CD14-positive monocyte (primary cell): Measurements from ENCODE around the gene NTM. TPM values are rescaled to one million over a fixed set of nuclear protein-coding genes. Genes with fewer than 3 reads are reported as not detected.

Experiments
- DNase-seq, 3 donors: peaks; one replicate each; pipeline ENCODE4 v3.0.0-alpha.2; 2011 to 2022
- H2AFZ ChIP-seq: 2 replicates; pipeline ENCODE4 v1.6.0; 2012; ENCODE audit warnings: mild to moderate bottlenecking, low read depth, low read length, inconsistent platforms; ENCODE audit not compliant: insufficient read depth, poor library complexity, severe bottlenecking
- H3K27ac ChIP-seq, 2 donors: 1 replicate in 1 of 2; 2 replicates in 1 of 2; pipeline ENCODE4 v1.5.1; 2012 to 2013; ENCODE audit warnings: low read length in 2 of 2, control low read depth in 1 of 2, inconsistent platforms in 1 of 2, low read depth in 1 of 2, mild to moderate bottlenecking in 1 of 2
- H3K27me3 ChIP-seq, 2 donors: one replicate each; pipeline versions ENCODE4 v1.6.0 to v1.6.1; 2011 to 2013; ENCODE audit warnings: low read length in 2 of 2; ENCODE audit not compliant: control insufficient read depth in 2 of 2, insufficient read depth in 2 of 2
- H3K36me3 ChIP-seq, 2 donors: replicated peaks in 1 of 2; 1 replicate in 1 of 2; 2 replicates in 1 of 2; pipeline versions ENCODE4 v1.5.1 to v1.6.1; 2012 to 2013; ENCODE audit warnings: low read length in 2 of 2, control low read depth in 1 of 2, inconsistent platforms in 1 of 2, mild to moderate bottlenecking in 1 of 2; ENCODE audit not compliant: insufficient read depth in 2 of 2, control insufficient read depth in 1 of 2
- H3K4me1 ChIP-seq, 2 donors: 1 replicate in 1 of 2; 2 replicates in 1 of 2; pipeline versions ENCODE4 v1.5.1 to v1.6.1; 2012 to 2013; ENCODE audit warnings: low read length in 2 of 2, control low read depth in 1 of 2, inconsistent platforms in 1 of 2, mild to moderate bottlenecking in 1 of 2, moderate library complexity in 1 of 2; ENCODE audit not compliant: insufficient read depth in 2 of 2, control insufficient read depth in 1 of 2
- H3K4me2 ChIP-seq: replicated peaks from 2 replicates; pipeline ENCODE3; 2012; ENCODE audit warnings: low read length, moderate library complexity, mild to moderate bottlenecking; ENCODE audit not compliant: poor library complexity, severe bottlenecking; ENCODE audit errors: extremely low read depth
- H3K4me3 ChIP-seq, 3 experiments: fragments of 200-600 bp in 1 of 3; sonication (generic) in 1 of 3; replicated peaks in 1 of 3; 1 replicate in 2 of 3; 2 replicates in 1 of 3; pipeline ENCODE4 v1.5.1; 2011 to 2013; ENCODE audit warnings: low read length in 3 of 3, mild to moderate bottlenecking in 3 of 3, control low read depth in 2 of 3, low read depth in 2 of 3, inconsistent platforms in 1 of 3, moderate library complexity in 1 of 3
- H3K79me2 ChIP-seq: 2 replicates; pipeline ENCODE4 v1.6.0; 2012; ENCODE audit warnings: mild to moderate bottlenecking, control low read depth, inconsistent platforms, low read length, moderate library complexity; ENCODE audit not compliant: insufficient read depth
- H3K9ac ChIP-seq: 2 replicates; pipeline ENCODE4 v1.6.0; 2017; ENCODE audit warnings: low read length, mild to moderate bottlenecking; ENCODE audit not compliant: insufficient read depth, poor library complexity, severe bottlenecking
- H3K9me3 ChIP-seq, 2 donors: replicated peaks in 1 of 2; 1 replicate in 1 of 2; 2 replicates in 1 of 2; pipeline versions ENCODE4 v1.5.1 to v1.6.1; 2012 to 2013; ENCODE audit warnings: low read length in 2 of 2, control low read depth in 1 of 2; ENCODE audit not compliant: control insufficient read depth in 1 of 2, insufficient read depth in 1 of 2
- H4K20me1 ChIP-seq: 2 replicates; pipeline ENCODE4 v1.6.0; 2012; ENCODE audit warnings: mild to moderate bottlenecking, low read length, control low read depth, moderate library complexity; ENCODE audit not compliant: insufficient read depth
- H3K27ac Mint-ChIP-seq, 7 donors: one replicate each; pipeline ENCODE4 v1.8.0; 2020; ENCODE audit warnings: mild to moderate bottlenecking in 7 of 7, mixed read lengths in 7 of 7, moderate library complexity in 6 of 7, inconsistent platforms in 2 of 7
- H3K27me3 Mint-ChIP-seq, 3 donors: one replicate each; pipeline ENCODE4 v1.8.0; 2021 to 2022; ENCODE audit warnings: low read depth in 3 of 3, mild to moderate bottlenecking in 3 of 3, mixed read lengths in 3 of 3, moderate library complexity in 3 of 3, inconsistent platforms in 1 of 3
- H3K36me3 Mint-ChIP-seq, 2 donors: one replicate each; pipeline ENCODE4 v1.8.0; 2020; ENCODE audit warnings: mixed read lengths in 2 of 2, inconsistent platforms in 1 of 2, mild to moderate bottlenecking in 1 of 2
- H3K4me1 Mint-ChIP-seq: one replicate; pipeline ENCODE4 v1.8.0; 2020; ENCODE audit warnings: mild to moderate bottlenecking, mixed read lengths
- H3K4me3 Mint-ChIP-seq, 2 donors: one replicate each; pipeline ENCODE4 v1.8.0; 2020; ENCODE audit warnings: mild to moderate bottlenecking in 2 of 2, mixed read lengths in 2 of 2, moderate library complexity in 1 of 2
- H3K9me3 Mint-ChIP-seq, 7 donors: one replicate each; pipeline ENCODE4 v1.8.0; 2020 to 2022; ENCODE audit warnings: mixed read lengths in 7 of 7, mild to moderate bottlenecking in 6 of 7, moderate library complexity in 6 of 7, inconsistent platforms in 2 of 7
- WGBS: methylation state at CpG from one replicate; pipeline ENCODE4 v1.1.5; 2013; ENCODE audit warnings: missing lambda C conversion rate; ENCODE audit not compliant: insufficient coverage; 5-methylcytosine and 5-hydroxymethylcytosine counted together
- intact Hi-C, 2 donors: fragments of 100-400 bp; cut with micrococcal nuclease; formaldehyde crosslinking; loops; one replicate each; pipeline versions ENCODE4 v1.15.0 to v1.15.1; 2023
- polyA plus RNA-seq, 3 donors: library from polyadenylated mRNA; depleted of rRNA in 1 of 3; unstranded in 2 of 3; stranded (reverse) in 1 of 3; fragments of 300-500 nt in 2 of 3; fragments of >200 nt in 1 of 3; fragmentation: Illumina TruSeq in 2 of 3; gene quantifications; 1 replicate in 2 of 3; 2 replicates in 1 of 3; pipeline ENCODE4 v1.2.3, GENCODE V29; 2012 to 2021
- TF ChIP-seq, protein P1 (sequence below): fragments of 200-600 bp; IDR thresholded peaks from one replicate; pipeline ENCODE4 v1.8.0; 2022; ENCODE audit warnings: antibody characterized with exemption, mild to moderate bottlenecking

The NTM gene
- polyA plus RNA-seq, 3 donors = not detected

DNA sequence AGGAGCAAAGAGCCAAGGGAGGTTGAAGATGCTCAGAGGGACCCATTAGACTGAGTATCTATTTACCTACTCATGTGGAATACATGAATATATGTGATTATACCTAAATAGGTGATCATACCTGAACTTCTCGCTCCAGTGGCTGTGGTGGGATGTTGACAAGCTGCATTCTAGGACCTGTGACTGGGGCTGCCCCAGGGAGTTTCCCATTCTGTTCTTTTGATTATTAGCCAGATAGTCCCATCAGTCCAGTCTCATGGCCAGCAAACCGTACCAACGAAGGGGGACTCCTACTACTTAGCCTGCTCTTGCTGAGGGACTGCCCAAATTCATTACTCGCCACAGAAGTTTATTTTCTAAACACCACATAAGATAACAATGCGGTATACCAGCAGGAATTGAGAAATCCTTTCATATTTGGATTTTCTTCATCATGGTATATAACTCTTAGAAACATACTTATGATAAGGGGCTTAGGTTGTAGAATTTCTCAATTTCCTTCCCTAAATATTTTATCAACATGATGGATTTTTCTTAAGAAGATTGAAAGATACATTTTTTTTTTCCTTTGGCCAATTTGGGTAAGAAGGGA, 273.9 kb downstream of the NTM start:
- Histone ChIP-seq H4K20me1 (no peaks in the 10 kb centered on the region), H3K4me2 (no peak overlapping the region), H3K9ac (no peak overlapping the region), H3K4me3 (no peak overlapping the region), H3K27me3 (no peaks in the 10 kb centered on the region), H3K36me3 (no peaks in the 10 kb centered on the region), H3K79me2 (no peaks in the 10 kb centered on the region), H3K4me1 (no peaks in the 10 kb centered on the region), H3K9me3 (no peaks in the 10 kb centered on the region), H3K27ac (no peak overlapping the region), H2AFZ (no peak overlapping the region)
- DNase-seq = no peak
- Mint-ChIP-seq H3K27ac (no peak overlapping the region), H3K9me3 (peaks cover 0 to 4% (median 0%) of the 10 kb centered on the region in 7 donors), H3K4me3 (no peak overlapping the region), H3K27me3 (peaks cover 0 to 6% (median 3%) of the 10 kb centered on the region in 3 donors), H3K36me3 (no peaks in the 10 kb centered on the region), H3K4me1 (no peaks in the 10 kb centered on the region)
- TF ChIP-seq, protein P1, sequence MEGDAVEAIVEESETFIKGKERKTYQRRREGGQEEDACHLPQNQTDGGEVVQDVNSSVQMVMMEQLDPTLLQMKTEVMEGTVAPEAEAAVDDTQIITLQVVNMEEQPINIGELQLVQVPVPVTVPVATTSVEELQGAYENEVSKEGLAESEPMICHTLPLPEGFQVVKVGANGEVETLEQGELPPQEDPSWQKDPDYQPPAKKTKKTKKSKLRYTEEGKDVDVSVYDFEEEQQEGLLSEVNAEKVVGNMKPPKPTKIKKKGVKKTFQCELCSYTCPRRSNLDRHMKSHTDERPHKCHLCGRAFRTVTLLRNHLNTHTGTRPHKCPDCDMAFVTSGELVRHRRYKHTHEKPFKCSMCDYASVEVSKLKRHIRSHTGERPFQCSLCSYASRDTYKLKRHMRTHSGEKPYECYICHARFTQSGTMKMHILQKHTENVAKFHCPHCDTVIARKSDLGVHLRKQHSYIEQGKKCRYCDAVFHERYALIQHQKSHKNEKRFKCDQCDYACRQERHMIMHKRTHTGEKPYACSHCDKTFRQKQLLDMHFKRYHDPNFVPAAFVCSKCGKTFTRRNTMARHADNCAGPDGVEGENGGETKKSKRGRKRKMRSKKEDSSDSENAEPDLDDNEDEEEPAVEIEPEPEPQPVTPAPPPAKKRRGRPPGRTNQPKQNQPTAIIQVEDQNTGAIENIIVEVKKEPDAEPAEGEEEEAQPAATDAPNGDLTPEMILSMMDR = no peak
- intact Hi-C loops = no loop called here
- 91% methylated on average over 3 of the region's 5 CpGs for WGBS

DNA sequence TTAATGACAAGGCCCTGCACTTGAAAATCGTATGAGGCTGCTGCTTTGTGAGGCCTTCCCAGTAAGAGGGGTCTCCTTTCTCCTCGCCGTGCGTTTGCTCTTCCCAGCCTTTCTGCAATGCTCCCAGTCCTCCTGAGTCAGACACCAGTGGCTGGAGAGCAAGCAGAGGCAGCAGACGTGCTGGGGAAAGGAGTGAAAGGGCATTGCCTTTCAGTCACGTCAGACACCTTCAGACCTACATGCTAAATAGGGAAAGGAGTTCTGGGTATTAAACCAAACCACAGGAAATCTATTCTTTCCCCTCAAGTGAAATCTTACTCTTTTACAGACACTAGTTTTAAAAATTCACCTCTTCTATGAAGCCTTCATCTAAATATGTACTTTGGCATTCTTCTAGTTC, 274.8 kb downstream of the NTM start:
- H3K27ac Mint-ChIP-seq = no peak overlapping the region
- H3K27me3 Mint-ChIP-seq = peaks cover 0 to 6% (median 3%) of the 10 kb centered on the region in 3 donors

More for the DNA sequence above, 274.8 kb downstream of the NTM start:
- no peak overlapping the region for H2AFZ ChIP-seq
- intact Hi-C loops = no loop called here
- Mint-ChIP-seq H3K36me3 (no peaks in the 10 kb centered on the region), H3K4me3 (no peak overlapping the region), H3K4me1 (no peaks in the 10 kb centered on the region), H3K9me3 (peaks cover 0 to 4% (median 0%) of the 10 kb centered on the region in 7 donors)
- no peaks in the 10 kb centered on the region for H4K20me1 ChIP-seq
- TF ChIP-seq, protein P1 = no peak
- no peak overlapping the region for H3K4me3 ChIP-seq
- H3K79me2 ChIP-seq = no peaks in the 10 kb centered on the region
- 67% methylated on average over 1 of the region's 6 CpGs for WGBS
- no peak overlapping the region for H3K9ac ChIP-seq
- DNase-seq = no peak
- no peaks in the 10 kb centered on the region for H3K9me3 ChIP-seq
- no peaks in the 10 kb centered on the region for H3K27me3 ChIP-seq
- H3K4me2 ChIP-seq = no peak overlapping the region
- H3K27ac ChIP-seq = no peak overlapping the region
- H3K4me1 ChIP-seq = no peaks in the 10 kb centered on the region
- no peaks in the 10 kb centered on the region for H3K36me3 ChIP-seq
